ENCODE results near the gene ERN1.

Gene ERN1

GRCh38 chr17:64056269-64057005, 73.5 kb downstream of the ERN1 start:
- H3K4me3 ChIP-seq, result no peak overlapping the region
- H3K9me3 ChIP-seq (replicated peaks in 1 of 11), result no peaks in the 10 kb centered on the region
- no peak overlapping the region for H3K27ac ChIP-seq
- H3K4me2 ChIP-seq, result peak overlapping the region in 1 of 11 experiments; percentile 9; a peak in 1 of 22 replicates
- no peak overlapping the region; a peak in 1 of 22 replicates for H3K9ac ChIP-seq
- H3K4me1 ChIP-seq, result peaks cover 6 to 29% (median 16%) of the 10 kb centered on the region in 10 experiments; a peak in 16 of 20 replicates
- H4K20me1 ChIP-seq, result no peaks in the 10 kb centered on the region
- TF ChIP-seq Cebpa-rat (IDR thresholded peaks at IDR 0.05), result no peak
- H3K36me3 ChIP-seq, result peaks cover 4 to 76% (median 42%) of the 10 kb centered on the region in 11 experiments; a peak in 17 of 22 replicates
- no peaks in the 10 kb centered on the region for H3K27me3 ChIP-seq

GRCh38 chr17:64055183-64056142, 74.5 kb downstream of the ERN1 start:
- Histone ChIP-seq H3K4me3 (no peak overlapping the region), H3K4me2 (no peak overlapping the region), H3K4me1 (peaks cover 6 to 20% (median 12%) of the 10 kb centered on the region in 10 experiments; a peak in 16 of 20 replicates), H3K9me3 (replicated peaks in 1 of 11) (no peaks in the 10 kb centered on the region), H3K36me3 (peaks cover 4 to 86% (median 41%) of the 10 kb centered on the region in 11 experiments; a peak in 17 of 22 replicates), H4K20me1 (no peaks in the 10 kb centered on the region), H3K27ac (no peak overlapping the region), H3K9ac (no peak overlapping the region), H3K27me3 (no peaks in the 10 kb centered on the region)
- TF ChIP-seq Cebpa-rat (IDR thresholded peaks at IDR 0.05), result no peak

- H3K4me1 ChIP-seq, result peaks cover 0 to 15% (median 5%) of the 10 kb centered on the region in 10 experiments; a peak in 10 of 20 replicates
- H3K27me3 ChIP-seq, result no peaks in the 10 kb centered on the region
- H3K4me2 ChIP-seq, result no peak overlapping the region
- no peak overlapping the region for H3K9ac ChIP-seq
- H3K9me3 ChIP-seq (replicated peaks in 1 of 11), result no peaks in the 10 kb centered on the region
- H3K4me3 ChIP-seq, result no peak overlapping the region
- H4K20me1 ChIP-seq, result no peaks in the 10 kb centered on the region
- H3K27ac ChIP-seq, result no peak overlapping the region
- H3K36me3 ChIP-seq, result peaks cover 6 to 96% (median 52%) of the 10 kb centered on the region in 11 experiments; a peak in 19 of 22 replicates
- TF ChIP-seq Cebpa-rat (IDR thresholded peaks at IDR 0.05), result no peak
These were observed 75.6 kb downstream of the ERN1 start for GRCh38 chr17:64054304-64054703.

- Histone ChIP-seq H3K4me2 (no peak overlapping the region), H4K20me1 (no peaks in the 10 kb centered on the region), H3K4me1 (peaks cover 0 to 8% (median 3%) of the 10 kb centered on the region in 10 experiments; a peak in 6 of 20 replicates), H3K9me3 (replicated peaks in 1 of 11) (no peaks in the 10 kb centered on the region), H3K9ac (no peak overlapping the region), H3K27me3 (no peaks in the 10 kb centered on the region), H3K4me3 (no peak overlapping the region), H3K27ac (no peak overlapping the region), H3K36me3 (peaks cover 13 to 97% (median 62%) of the 10 kb centered on the region in 11 experiments; a peak in 19 of 22 replicates)
- no peak for TF ChIP-seq Cebpa-rat (IDR thresholded peaks at IDR 0.05)
These were observed 76.8 kb downstream of the ERN1 start for GRCh38 chr17:64053101-64053500.

GRCh38 chr17:64051153-64051552, 78.8 kb downstream of the ERN1 start:
- Histone ChIP-seq H3K4me1 (peaks cover 0 to under 1% (median 0%) of the 10 kb centered on the region in 10 experiments; a peak in 6 of 20 replicates), H3K36me3 (peaks cover 20 to 100% (median 60%) of the 10 kb centered on the region in 11 experiments; a peak in 19 of 22 replicates)

GRCh38 chr17:64048805-64049204, 81.1 kb downstream of the ERN1 start:
- H3K36me3 ChIP-seq, result peaks cover 34 to 100% (median 64%) of the 10 kb centered on the region in 11 experiments; a peak in 20 of 22 replicates
- H3K4me1 ChIP-seq, result no peaks in the 10 kb centered on the region
- H4K20me1 ChIP-seq, result no peaks in the 10 kb centered on the region
- no peak overlapping the region for H3K27ac ChIP-seq
- TF ChIP-seq Cebpa-rat (IDR thresholded peaks at IDR 0.05), result no peak
- H3K9ac ChIP-seq, result no peak overlapping the region
- H3K27me3 ChIP-seq, result no peaks in the 10 kb centered on the region
- no peaks in the 10 kb centered on the region for H3K9me3 ChIP-seq (replicated peaks in 1 of 11)
- H3K4me3 ChIP-seq, result no peak overlapping the region
- H3K4me2 ChIP-seq, result no peak overlapping the region

More at GRCh38 chr17:64051153-64051552, 78.8 kb downstream of the ERN1 start:
- H3K4me3 ChIP-seq, result no peak overlapping the region
- no peaks in the 10 kb centered on the region for H4K20me1 ChIP-seq
- no peaks in the 10 kb centered on the region for H3K9me3 ChIP-seq (replicated peaks in 1 of 11)
- no peak overlapping the region for H3K4me2 ChIP-seq
- H3K9ac ChIP-seq, result no peak overlapping the region
- no peaks in the 10 kb centered on the region for H3K27me3 ChIP-seq
- H3K27ac ChIP-seq, result no peak overlapping the region
- TF ChIP-seq Cebpa-rat (IDR thresholded peaks at IDR 0.05), result no peak

GRCh38 chr17:64045176-64045575, 84.8 kb downstream of the ERN1 start:
- H3K4me2 ChIP-seq, result no peak overlapping the region
- no peaks in the 10 kb centered on the region for H4K20me1 ChIP-seq
- no peak overlapping the region for H3K9ac ChIP-seq
- TF ChIP-seq Cebpa-rat (IDR thresholded peaks at IDR 0.05), result no peak
- peaks cover 25 to 97% (median 56%) of the 10 kb centered on the region in 11 experiments; a peak in 19 of 22 replicates for H3K36me3 ChIP-seq
- H3K9me3 ChIP-seq (replicated peaks in 1 of 11), result no peaks in the 10 kb centered on the region
- H3K4me3 ChIP-seq, result no peak overlapping the region
- H3K27ac ChIP-seq, result no peak overlapping the region
- no peaks in the 10 kb centered on the region for H3K27me3 ChIP-seq
- H3K4me1 ChIP-seq, result no peaks in the 10 kb centered on the region

GRCh38 chr17:64042700-64043485, 87.1 kb downstream of the ERN1 start:
- H3K4me3 ChIP-seq, result no peak overlapping the region
- H3K36me3 ChIP-seq, result peaks cover 20 to 88% (median 41%) of the 10 kb centered on the region in 11 experiments; a peak in 18 of 22 replicates
- no peak for TF ChIP-seq Cebpa-rat (IDR thresholded peaks at IDR 0.05)
- no peaks in the 10 kb centered on the region for H3K4me1 ChIP-seq
- H3K4me2 ChIP-seq, result no peak overlapping the region
- no peak overlapping the region for H3K27ac ChIP-seq
- H3K9me3 ChIP-seq (replicated peaks in 1 of 11), result no peaks in the 10 kb centered on the region
- H4K20me1 ChIP-seq, result no peaks in the 10 kb centered on the region
- no peaks in the 10 kb centered on the region for H3K27me3 ChIP-seq
- no peak overlapping the region for H3K9ac ChIP-seq

All from BLaER1 treated with 17β-estradiol and CSF1 and Interleukin-3, amounts not matched to agents 10 nM and 100 nM (cell line).